GM19463 (cell line): ENCODE data around the gene PPFIA1.
"Not testable (repeated sequence)": the region's sequence is repeated elsewhere in the genome, so short reads cannot be mapped to it uniquely, and the experiment has no call there.

Experiments used
- ATAC-seq: cut with Tn5 transposase; IDR thresholded peaks from one replicate; pipeline ENCODE4 v1.9.1; 2021; ENCODE audit warnings: mild to moderate bottlenecking, moderate library complexity; ENCODE audit not compliant: unreplicated experiment

Gene PPFIA1

DNA sequence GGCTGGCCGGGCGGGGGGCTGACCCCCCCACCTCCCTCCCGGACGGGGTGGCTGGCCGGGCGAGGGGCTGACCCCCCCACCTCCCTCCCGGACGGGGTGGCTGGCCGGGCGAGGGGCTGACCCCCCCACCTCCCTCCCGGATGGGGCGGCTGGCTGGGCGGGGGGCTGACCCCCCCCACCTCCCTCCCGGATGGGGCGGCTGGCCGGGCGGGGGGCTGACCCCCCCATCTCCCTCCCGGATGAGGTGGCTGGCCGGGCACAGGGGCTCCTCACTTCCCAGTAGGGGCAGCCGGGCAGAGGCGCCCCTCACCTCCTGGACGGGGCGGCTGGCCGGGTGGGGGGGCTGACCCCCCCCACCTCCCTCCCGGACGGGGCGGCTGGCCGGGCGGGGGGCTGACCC, 24.7 kb downstream of the PPFIA1 start:
- ATAC-seq = not testable (repeated sequence)

DNA sequence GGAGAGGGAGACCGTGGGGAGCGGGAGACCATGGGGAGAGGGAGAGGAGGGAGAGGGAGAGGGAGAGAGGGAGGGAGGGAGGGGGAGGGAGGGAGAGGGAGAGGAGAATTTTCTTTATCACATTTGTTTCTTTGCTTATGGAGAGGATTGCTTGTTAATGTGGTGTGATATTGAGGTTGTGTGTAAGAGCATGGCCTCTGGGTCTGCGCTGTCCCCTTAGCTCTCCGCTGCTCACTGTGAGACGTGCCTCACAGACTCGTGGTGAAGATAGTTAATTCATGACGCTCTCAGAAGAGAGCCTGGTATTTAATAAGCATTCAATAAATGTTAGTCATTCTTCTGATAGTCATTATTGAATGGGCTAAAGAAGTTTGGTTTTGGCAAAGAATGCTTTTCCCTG, 26.2 kb downstream of the PPFIA1 start:
- no peak for ATAC-seq

DNA sequence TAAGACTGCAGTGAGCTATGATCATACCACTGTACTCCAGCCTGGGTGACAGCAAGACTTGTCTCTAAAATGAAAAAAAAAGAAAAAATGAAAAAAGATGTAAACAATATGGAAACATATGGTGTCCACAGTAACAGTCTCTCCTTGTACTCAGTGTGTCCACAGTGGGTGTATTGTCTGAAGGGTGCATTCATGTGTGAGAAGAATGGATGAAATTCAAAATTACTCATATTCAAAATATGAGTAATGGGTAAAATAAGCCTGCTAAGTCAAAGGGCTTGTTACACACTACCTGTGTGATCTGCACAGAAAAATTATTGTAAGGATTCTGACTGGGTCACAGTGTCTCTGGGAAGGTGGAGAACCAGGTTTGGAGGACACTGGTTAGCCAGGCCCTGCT, 26.9 kb downstream of the PPFIA1 start:
- ATAC-seq = no peak

DNA sequence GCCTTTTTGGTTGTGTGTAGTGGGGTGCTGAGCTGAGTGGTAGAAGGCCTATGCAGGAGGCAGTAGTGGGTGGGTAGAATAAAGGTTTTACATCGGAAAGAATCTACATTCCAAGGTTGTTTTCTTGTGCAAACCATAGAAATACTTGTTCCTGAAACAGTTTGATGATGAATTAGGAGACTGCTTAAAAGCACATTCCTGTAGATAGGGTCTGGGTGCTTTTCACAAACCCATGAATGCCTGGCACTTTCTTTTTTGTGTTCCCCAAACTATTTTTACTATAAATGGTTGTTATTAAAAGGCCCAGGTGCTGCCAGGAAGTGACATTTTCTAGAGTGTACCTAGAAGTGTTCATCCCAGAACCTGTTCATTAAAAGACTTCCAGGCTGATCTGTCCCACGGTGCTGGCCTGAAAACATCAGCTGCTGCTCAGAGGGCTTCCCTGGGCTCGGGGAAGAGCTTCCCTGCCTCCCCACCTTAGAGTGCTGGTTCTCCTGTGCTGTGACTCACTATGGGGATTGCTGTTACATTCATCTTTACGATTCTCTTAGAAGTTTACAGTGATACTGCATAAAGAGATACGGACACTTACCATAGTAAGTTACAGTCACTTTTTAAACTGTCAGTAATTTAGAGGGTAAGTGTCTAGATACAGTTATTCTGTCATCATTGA, 27.9 kb downstream of the PPFIA1 start:
- ATAC-seq = no peak

DNA sequence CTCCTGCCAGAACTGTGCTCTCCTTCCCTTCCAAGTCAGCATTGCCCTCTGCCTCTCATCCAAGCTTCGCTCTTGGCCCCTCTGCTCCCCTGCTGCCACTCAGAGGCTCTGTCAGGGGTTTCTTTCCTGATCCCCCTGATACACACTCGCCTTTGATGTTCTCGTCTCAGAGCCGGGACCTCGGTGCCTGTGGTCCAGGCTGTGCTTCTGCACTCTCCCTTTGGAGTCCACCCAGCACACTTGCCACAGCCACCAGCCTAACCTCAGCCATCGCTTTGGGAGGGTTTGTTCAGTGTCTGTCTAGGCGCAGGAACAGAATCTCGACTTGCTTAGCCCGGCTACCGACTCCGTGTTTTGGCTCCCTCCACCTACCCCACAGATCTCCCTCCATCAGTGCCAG, 29.1 kb downstream of the PPFIA1 start:
- no peak for ATAC-seq

DNA sequence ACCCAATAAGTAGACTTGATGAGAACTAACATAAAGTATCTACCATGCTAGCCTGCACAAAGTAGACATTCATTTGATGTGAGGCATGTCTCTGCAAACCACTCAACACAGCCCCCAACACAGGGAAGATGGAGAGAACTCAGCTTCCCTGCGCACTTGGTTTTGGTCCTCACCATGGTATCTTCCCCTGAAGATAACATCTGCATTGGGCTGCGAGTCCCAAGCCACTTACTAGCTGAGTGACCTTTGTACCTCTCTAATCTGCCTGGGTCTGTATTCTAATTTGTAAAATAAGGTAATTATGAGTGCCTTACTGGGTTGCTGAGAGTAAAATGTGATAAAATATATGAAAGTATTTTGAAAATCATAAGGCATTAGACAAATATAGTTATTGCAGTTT, 30.7 kb downstream of the PPFIA1 start:
- ATAC-seq = no peak

DNA sequence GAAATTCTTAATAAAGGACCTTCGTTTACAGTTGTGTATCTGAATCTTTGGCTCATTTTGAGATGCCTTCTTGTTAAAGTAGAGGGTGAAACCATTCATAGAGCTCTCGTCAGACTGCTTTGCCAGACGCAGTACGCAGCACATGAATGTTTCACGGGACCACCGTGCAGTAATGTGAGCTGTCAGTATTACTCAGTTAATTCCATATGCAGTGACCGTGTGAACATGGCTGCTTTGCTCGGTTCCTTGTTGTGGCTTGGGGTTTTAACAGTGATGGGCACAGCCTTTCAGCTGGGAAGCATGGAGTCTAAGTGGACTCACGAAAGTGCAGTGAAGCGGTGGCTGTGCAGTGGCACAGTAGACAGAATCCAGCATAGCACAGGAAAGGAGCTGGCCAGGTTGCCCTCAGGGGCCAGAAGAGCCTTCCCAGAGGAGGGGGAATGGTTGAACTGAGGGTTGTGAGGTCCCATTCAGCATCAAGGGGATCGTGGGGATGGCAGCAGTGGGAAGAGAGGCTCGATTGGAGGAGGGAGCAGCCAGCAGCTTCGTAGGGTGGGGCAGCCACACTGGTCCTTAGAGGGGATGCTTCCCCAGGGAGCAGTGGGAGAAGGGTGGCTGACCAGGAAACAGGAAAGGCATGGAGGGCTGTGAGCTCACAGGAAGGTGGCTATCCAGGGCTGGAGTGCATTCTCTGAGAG, 31.4 kb downstream of the PPFIA1 start:
- ATAC-seq = no peak

DNA sequence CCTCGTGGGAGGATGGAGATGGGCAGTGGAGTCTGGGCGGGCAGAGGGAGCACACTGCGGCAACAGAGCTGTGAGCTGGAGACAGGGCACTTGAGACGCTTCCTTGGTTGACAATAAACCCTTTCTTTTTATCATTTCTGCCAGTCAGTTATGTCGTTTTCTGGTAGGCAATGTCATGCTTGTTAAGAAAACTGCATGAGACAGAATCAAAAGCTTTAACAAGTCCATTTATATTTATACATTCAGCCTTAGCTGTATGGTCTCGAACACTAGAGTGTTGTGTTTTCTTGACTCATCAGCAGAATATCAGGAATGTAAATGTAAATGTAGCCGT, 31.9 kb downstream of the PPFIA1 start:
- no peak for ATAC-seq

DNA sequence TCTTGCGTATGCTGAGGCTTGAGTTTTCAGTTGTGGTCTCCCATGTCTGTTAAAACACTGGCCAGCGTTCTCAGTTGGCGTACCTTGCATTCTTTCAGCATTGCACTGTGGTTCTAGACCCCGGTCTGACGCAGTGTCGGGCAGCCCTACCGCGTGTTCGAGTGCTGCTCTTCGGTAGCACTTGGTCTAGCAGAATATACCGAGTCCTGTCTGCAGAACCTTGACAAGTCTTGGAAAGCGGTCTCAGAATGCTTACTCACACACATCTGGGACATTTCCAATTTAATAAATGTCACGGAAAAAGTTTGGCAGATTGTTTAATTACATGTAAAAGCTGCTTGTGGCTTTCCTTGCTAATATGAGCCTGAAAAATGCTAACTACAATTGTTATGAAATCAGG, 32.6 kb downstream of the PPFIA1 start:
- ATAC-seq = no peak

DNA sequence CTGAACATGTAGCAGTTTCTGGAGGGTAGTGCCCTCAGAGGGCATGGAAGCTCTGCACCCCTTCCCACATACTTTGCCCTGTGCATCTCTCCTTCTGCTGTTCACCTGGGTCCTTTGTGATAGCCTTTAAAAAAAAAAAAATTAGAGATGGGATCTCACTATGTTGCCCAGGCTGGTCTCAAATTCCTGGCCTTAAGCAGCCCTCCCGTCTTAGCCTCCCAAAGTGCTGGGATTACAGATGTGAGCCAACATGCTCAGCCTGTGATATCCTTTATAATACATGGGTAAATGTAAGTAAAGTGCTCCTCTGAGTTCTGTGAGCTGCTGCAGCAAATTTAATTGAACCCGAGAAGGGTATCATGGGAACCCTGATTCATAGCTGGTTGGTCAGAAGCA, 33.7 kb downstream of the PPFIA1 start:
- ATAC-seq = no peak

DNA sequence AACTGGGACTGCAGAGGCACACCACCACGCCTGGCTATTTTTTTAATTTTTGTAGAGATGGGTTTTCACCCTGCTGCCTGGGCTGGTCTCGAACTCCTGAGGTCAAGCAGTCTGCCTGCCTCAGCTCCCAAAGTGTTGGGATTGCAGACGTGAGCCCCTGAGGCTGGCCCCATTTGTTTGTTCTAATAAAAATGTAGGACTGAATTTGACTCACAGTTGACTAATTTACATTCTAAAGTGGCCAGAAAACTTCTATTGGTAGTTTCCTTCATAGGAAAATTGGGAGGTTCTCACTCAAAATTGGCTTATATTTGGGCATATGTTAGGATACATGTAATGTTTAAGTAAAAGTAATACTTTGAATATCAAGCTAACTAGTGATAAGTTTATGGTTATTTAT, 35.0 kb downstream of the PPFIA1 start:
- ATAC-seq = no peak

DNA sequence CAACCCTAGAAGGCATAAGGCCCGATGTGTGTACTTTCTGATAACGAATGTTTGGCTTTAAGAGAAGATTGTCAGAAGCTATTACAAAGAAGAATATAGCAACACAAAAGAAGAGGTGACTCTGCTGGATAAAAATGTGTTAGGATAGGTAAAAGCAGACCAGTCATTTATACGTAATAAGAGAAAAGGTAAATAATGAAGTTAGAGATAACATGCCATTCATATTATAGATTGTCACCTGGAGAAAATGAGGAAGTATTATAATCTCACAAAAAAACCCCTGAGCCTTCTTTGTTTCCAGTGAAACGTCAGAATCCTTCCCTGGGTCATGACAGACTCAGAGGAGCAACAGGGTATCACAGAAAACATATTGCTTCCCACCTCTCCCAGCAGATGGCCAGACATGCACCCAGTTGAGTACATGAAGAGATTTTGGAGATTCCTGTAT, 36.1 kb downstream of the PPFIA1 start:
- no peak for ATAC-seq

DNA sequence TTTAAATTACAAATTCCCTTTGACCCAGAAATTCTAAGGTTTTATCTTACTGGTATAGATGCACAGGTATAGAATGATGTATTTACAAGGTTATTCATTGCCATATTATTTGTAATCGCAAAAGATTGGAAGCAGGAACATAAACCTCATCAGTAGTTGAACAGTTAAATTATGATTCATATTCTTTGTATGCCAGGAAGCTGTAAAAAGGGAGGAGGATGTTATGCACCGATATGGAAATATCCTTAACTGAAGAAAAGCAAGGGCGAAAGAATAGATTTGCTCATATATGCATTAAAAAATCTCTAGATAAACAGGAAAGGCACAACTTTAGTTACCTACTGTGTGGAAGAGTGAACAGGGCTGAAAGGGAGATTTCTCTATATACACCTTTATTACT, 36.7 kb downstream of the PPFIA1 start:
- ATAC-seq = no peak

DNA sequence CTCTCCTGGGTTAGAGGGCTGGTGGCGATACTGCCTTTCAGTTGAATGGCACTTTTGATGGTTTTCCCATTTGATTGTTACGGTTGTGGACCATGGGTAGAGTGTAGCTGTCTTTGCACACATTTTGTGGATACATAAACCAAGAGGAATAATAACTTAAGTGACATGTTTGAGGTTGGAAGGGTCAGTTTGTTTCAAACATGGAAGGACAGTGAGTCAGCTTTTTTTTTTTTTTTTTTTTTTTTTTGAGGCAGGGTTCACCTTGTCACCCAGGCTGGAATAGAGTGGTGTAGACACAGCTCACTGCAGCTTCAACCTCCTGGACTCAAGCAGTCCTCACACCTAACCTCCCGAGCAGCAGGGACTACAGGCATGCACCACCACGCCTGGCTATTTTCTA, 41.1 kb downstream of the PPFIA1 start:
- ATAC-seq = no peak

DNA sequence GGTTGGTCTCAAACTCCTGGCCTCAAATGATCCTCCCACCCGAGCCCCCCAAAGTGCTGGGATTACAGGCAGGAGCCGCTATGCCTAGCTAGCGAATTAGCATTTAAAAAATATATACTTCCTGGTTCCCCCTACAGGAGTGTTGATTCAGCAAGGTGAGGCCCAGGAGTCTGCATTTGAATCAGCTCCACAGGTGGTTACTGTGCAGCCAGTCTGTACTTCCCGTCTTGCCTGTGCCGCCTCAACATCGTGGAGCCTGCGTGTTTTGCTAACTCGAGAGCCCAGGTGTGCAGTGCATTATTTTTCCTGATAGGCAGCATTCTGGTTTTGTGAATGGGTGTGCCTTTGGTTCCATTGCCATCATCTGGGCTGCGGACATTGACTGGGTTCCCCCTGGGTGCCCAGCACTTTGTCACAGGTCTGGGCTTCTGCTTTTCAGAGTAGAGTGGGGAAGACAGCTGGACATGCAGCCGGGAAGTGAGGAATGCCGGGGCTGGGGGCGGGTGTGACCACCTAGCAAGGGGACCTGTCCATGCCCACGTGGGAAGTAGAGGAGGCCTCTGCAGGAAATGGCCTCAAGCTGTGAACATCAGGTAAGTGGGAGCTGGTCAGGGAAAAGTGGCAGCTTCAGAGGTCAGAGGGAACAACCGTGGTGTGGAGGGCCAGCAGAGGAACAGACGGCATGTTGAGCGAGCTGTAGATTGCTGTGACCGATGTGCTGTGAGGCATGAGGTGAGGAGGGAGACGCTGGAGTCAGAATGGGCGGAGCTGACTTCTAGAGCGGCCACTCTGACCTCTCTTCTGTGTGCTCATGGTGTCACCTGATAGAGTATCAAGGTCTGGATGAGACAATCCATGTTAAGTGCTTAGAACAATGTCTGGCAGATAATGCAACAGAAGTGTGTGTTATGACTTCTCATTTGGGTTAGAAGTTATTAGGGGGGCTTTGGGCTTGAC, 42.2 kb downstream of the PPFIA1 start:
- ATAC-seq = no peak

DNA sequence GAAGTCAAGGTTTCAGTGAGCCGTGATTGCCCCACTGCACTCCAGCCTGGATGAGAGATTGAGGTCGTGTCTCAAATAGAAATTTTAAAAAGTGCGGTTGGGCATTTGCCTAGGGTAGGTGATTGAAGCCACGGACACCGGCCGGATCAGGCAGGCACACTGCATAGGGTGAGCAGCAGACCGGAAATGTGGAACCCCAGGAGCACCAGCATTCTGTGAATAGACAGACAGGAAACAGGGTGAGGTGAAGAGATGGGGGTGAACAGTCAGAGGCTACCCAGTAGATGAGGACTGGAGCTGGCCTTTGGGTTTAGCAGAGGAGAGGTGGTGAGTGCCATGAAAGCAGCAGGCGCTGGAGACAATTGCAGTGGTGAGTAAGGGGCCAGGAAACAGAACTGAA, 43.5 kb downstream of the PPFIA1 start:
- ATAC-seq = no peak

DNA sequence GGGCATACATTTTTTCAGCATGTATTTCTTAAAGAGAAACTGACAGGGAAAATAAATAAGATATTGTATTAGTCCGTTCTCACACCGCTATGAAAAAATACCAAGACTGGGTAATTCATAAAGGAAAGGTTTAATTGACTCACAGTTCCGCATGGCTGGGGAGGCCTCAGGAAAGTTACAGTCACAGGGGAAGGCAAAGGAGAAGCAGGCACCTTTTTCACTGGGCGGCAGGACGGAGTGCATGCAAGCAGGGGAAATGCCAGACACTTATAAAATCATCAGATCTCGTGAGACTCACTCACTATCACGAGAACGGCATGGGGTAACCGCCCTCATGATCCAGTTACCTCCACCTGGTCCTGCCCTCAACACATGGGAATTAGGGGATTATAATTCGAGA, 44.2 kb downstream of the PPFIA1 start:
- no peak for ATAC-seq

DNA sequence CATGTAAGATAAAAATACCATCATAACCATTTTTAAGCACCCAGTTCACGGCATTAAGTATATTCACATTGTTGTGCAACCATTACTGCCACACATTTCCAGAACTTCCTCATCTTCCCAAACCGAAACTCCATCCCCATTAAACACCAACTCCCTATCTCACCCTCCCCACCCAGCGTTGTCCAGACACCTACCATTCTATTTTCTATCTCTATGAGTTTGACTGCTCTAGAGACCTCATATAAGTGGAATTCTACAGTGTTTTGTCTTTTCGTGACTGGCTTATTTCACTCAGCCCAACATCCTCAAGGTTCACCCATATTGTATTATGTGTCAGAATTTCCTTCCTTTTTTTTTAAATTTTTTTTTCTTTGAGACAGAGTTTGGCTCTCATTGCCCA, 45.2 kb downstream of the PPFIA1 start:
- ATAC-seq = no peak

DNA sequence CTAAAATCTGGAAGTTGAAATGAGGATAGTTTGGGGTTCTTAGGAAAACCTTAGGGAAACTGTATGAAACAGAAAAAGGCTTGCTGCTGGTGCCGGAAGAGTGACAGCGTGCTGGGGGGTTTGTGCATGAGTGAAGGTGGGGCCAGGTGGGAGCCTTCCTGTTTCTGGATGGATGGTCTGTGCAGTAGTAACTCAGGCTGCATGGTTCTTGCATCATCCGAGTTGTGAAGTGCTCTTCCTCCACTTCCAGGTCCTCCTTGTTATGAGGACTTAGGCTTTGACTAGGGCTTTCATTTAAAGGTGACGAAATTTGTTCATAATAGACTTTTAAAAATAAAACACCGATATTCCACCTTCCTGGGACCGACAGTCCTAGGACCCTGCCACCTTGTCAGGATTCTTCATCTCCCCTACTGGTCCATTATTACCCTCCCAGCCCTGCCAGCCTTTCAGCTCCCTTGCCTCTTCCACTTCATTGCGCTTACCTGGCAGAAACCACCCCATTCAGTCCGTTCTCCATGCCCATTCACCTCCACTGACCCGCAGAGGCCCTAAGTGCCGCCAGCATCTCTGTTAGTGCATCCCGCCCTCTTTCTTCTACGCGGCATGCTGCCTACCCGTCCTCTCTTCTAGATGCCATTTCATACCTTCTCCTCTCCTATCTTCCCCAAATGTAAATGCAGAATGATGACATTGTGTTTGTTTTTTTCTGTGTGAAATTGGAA, 47.3 kb downstream of the PPFIA1 start:
- no peak for ATAC-seq

DNA sequence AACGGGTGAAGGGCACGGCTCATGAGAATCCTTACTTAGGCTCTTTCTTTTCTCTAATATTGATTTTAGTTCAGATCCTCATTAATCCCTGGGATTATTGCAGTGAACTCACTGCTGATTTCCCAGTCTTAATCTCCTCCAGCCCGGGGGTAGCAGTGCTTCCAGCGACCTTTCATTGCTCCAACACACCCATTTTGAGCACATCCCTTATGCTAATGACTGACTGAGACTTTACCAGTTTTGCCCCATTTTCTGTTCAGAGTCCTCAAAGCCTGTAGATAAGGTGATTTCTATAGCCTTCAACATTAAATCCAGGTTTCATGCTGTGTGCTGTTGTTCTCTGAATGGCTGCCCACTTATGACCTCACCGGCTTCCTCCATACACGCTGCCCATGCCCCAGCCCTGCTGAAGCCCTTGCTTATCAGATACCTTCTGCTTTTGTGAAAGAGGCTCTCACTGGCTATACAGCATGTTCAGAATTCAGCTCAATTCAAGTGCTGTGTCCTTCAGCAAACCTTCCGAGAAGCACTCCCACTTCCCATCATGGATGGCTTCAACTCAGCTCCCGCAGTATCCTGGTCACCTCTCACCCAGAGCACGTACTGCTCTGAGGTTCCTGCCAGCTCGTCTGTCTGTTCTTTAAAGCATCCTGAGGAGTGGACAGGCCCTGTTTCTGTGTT, 49.0 kb downstream of the PPFIA1 start:
- no peak for ATAC-seq

DNA sequence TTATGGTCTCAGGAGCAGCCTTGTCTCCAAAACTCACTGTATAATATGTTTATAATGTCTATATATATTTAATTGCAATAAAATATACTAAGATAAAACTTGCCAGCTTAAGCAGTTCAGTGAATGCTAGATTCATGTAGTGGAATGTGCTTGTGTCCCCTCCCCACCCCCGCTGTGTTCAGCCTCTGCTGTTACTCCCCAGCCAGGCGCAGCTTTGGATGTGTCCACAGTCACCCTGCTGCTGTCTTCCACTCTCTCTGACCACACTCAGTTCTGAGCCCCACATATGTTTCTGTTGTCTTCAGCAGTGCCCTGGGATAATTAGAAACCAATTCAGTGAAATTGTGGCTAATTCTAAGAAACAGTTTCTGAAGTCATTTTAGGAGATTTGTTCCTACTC, 52.2 kb downstream of the PPFIA1 start:
- no peak for ATAC-seq
